Breast epithelium (tissue), 3 donors: ENCODE measurements around the gene IER3.

Experiments
- CTCF ChIP-seq, 3 donors: fragments of 450-650 bp; IDR thresholded peaks; one replicate each; pipeline ENCODE4 v1.5.1; 2016 to 2017; ENCODE audit warnings: antibody characterized with exemption in 3 of 3, mild to moderate bottlenecking in 3 of 3, moderate library complexity in 3 of 3
- POLR2A ChIP-seq: fragments of 450-650 bp; IDR thresholded peaks from one replicate; pipeline ENCODE4 v1.6.1; 2016; ENCODE audit warnings: antibody characterized with exemption, mild to moderate bottlenecking, moderate library complexity
- POLR2AphosphoS5 ChIP-seq, 3 donors: sonication (generic); formaldehyde crosslinking; IDR thresholded peaks; one replicate each; pipeline ENCODE4 v1.6.1; 2017; ENCODE audit warnings: antibody characterized with exemption in 3 of 3

GRCh38 chr6:30750379-30750668, 6.0 kb upstream of the IER3 start:
- TF ChIP-seq POLR2A, result no peak
- TF ChIP-seq CTCF (IDR thresholded peaks at IDR 0.05), result no peak
- no peak for TF ChIP-seq POLR2AphosphoS5 (IDR thresholded peaks at IDR 0.05)
